HT-29 (cell line): Measurements from ENCODE around the gene OSBPL6. TPM values are rescaled to one million over a fixed set of nuclear protein-coding genes. Genes with fewer than 3 reads are reported as not detected.
"Not testable (repeated sequence)": the region's sequence is repeated elsewhere in the genome, so short reads cannot be mapped to it uniquely, and the experiment has no call there.

Experiments used
- DNase-seq: peaks from one replicate; pipeline ENCODE4 v3.0.0-alpha.2; 2015; ENCODE audit warnings: low spot score
- total RNA-seq: library from RNA; depleted of rRNA; stranded (reverse); fragments of >200 nt; shearing (Covaris generic); gene quantifications from 2 replicates; pipeline ENCODE4 v1.2.3, GENCODE V29; 2014

OSBPL6 gene
- total RNA-seq, 1 experiment from 2014 or later = not detected

DNA sequence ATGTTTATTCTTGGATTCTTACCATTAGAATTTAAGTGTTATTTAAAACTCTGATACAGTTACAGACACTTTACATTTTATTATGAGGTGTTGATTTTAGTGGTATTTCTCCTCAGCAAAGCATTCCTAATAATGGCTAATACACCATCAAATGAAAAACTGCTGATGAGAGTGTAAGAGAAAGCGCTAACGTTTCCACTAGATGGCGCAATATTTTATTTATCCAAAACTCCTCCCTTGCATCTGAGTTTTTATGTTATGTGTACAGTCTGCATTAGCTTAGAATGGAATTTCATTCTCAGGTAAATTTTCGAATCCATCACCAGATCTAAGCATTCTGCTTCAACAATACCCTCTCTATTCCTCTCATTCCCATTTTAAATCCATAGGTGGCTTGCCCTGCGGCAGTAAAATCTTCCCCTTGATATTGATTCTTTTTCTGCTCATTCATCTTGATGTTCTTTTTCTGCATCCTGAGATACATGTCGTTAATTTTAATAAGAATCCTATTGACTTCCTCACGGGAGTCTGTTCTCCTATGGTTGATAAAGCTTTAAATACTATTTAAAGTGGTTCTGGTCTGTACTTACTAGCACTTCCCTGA lies 202.8 kb downstream of the OSBPL6 start:
- peak; percentile 64 for DNase-seq

GRCh38 chr2:178401994-178402437 lies 207.7 kb downstream of the OSBPL6 start:
- DNase-seq = no peak

GRCh38 chr2:178403671-178404306 lies 209.5 kb downstream of the OSBPL6 start:
- DNase-seq = no peak

DNA sequence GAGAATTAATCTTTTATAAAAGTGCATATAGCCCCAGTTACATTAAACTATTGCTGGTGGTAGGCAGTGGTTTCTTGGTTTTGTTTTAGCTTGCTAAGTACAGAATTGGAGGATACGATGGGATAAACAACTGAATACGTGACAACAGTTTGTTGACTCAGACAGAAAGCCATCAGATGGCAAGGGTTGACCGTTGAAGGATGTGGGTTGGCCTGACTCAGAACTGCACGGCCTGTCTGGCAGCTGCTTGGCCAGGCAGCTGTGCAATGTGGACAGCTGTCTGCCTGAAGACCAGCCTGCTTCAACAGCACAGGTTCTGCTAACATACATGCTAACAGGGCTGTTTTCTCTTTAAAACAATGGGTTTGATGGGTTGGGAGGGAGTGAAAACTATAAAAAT lies 210.1 kb downstream of the OSBPL6 start:
- DNase-seq = no peak

DNA sequence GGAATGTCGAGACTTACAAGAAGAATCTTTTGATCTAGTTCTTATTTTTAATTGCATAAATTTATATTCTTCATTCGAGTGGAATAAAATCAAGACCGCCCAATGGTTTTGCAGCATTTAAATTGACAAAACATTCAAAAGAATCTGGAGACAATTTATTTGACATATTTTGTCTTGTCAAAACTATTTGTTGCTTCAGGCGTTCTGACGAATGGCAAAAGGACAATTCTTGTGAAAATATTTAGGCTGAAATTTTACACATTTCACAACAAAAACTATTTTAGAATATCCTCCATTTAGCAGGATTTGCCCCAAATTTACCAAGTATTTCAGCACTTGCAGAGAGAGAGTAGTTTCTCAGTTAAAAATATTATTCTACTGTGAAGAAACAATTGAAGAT lies 214.9 kb downstream of the OSBPL6 start:
- no peak for DNase-seq

GRCh38 chr2:178412047-178412446 lies 217.7 kb downstream of the OSBPL6 start:
- DNase-seq = no peak

DNA sequence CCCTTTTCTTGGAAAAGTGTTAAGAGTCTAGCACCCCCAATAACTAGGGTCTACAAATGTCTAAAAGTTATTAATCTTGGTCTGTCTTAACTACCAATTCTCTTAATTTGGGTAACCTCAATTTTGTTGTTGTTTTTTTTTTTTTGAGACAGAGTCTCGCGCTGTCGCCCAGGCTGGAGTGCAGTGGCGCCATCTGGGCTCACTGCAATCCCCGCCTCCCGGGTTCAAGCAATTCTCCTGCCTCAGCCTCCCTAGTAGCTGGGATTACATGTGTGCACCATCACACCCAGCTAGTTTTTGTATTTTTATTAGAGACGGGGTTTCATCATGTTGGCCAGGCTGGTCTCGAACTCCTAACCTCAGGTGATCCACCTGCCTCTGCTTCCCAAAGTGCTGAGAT lies 218.1 kb downstream of the OSBPL6 start:
- DNase-seq = not testable (repeated sequence)

- no peak for DNase-seq
Observed at GRCh38 chr2:178413472-178414265, 219.4 kb downstream of the OSBPL6 start.

- DNase-seq = peak; percentile 80
Observed at GRCh38 chr2:178414266-178415247, 220.2 kb downstream of the OSBPL6 start.

DNA sequence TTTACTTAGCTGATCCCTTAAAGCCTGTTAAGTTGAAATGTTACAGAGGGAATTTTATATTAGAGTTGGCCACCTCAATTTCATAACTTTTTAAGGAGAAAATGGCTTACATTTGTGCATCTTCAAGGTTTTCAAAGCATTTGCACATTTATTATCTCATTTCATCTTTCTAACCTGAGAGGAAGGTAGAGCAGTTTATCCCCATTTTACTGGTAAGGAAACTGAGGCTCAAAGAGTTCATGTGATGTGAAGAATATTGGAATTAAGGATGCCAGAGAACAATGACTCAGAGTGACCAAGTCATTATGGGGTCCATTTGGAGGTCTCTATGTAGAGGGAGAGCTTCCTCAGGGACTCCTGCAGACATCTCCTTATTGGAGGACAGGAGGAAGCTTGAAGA lies 221.7 kb downstream of the OSBPL6 start:
- DNase-seq = no peak

DNA sequence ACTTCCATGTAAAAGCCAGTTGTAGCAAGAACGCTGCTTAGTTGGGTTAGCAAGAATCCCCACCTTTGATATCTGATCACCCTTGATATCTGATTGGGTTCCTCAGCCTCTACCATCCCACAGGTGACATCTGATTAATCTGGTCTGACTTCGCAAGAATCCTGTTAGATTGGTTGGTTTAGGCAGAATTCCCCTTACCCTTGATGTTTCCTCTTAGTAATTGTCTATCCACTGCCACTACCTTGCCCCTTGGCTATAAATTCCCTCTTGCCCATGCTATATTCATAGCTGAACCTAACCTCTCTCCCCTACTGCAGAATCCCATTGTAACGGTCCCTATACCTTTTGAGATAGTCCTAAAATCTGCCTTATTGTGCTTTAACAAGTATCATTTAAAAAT lies 223.6 kb downstream of the OSBPL6 start:
- no peak for DNase-seq

DNA sequence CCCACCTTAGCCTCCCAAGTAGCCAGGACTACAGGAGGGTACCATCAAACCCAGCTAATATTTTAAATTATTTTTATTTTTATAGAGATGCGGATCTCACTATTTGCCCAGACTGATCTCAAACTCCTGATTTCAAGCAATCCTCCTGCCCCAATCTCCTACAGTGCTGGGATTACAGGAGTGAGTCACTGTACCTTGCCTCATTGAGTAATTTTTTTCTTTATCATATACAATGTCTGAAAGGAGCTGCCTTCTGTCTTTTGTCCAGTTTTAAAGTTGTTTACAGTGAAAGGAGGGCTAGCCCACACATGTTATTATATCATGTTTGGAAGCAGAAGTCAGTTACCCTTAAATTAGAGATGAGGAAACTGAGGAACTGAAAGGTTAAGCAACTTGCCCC lies 224.1 kb downstream of the OSBPL6 start:
- DNase-seq = no peak

- peak; percentile 36 for DNase-seq
Observed at GRCh38 chr2:178419123-178419522, 224.8 kb downstream of the OSBPL6 start.

- DNase-seq = no peak
Observed at GRCh38 chr2:178420463-178420999, 226.2 kb downstream of the OSBPL6 start.

DNA sequence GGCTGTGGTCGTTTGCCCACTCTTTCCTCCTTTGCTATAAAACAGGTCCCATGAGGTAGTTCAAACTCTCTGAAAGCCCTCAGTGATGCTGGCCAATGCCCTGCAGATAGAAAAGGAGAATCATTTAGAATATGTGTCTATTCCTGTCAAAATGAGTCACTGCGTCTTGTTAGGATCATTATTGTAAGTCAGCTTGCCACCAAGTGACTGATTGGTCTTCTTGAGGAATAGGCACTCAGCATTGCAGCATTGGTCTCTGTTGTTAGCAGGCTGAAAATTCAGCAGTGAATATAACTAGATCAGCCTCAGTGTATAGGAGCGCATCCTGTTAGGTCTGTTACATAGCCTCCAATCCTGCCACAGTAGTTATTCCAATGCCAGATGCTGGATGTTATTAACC lies 227.8 kb downstream of the OSBPL6 start:
- no peak for DNase-seq

GRCh38 chr2:178423746-178424145 lies 229.4 kb downstream of the OSBPL6 start:
- not testable (repeated sequence) for DNase-seq

DNA sequence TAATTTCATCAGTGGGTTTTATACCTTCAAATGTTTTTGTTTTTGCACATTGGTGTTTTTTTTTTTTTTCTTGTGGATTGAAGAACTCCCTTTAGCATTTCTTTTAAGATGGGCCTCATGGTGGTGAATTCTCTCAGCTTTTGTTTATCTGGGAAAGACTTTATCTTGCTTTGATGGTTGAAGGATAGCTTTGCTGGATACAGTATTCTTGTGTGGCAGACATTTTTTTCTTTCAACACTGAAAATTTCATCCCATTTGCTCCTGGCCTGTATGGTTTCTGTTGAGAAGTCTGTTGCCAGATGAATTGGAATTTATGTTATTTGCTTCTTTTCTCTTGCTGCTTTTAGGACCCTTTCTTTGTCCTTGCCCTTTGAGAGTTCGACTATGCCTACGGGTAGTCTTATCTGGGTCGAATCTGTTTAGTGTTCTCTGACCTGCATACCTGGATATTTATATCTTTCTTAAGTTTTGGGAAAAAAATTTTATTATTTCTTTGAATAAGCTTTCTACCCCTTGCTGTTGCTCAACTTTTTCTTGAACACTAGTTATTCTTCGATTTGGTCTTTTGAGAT lies 231.0 kb downstream of the OSBPL6 start:
- no peak for DNase-seq

GRCh38 chr2:178426388-178426787 lies 232.1 kb downstream of the OSBPL6 start:
- DNase-seq = no peak

DNA sequence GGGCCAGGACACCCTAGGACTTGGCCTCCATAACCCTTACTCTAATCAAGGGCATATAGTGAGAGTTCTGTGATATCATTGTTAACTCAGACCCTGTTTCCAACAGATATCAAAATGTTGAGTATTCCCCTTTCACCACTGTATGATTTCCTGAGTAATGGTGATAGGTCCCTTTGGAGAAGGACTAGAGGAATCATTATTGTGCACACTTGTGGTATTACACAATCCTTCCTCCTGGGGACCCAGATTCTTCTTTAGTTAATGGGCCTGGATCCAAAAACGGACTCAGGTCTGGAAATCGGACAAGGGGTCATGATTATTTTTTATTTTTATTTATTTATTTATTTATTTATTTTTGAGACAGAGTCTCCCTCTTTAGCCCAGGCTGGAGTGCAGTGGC lies 233.1 kb downstream of the OSBPL6 start:
- no peak for DNase-seq

GRCh38 chr2:178428396-178428806 lies 234.1 kb downstream of the OSBPL6 start:
- DNase-seq = no peak

- no peak for DNase-seq
Observed at GRCh38 chr2:178429336-178429735, 235.0 kb downstream of the OSBPL6 start.
